HEK293 (cell line): ENCODE data around the gene DHRS2.
A peak's percentile ranks its signal among the peaks of the same experiment; 100 is the strongest.

ENCODE experiments used
- CTCF ChIA-PET: fragments of 350-600 bp; formaldehyde crosslinking; extraction: SDS; loops from one replicate; lab custom pipeline; 2021; ENCODE audit warnings: antibody characterized with exemption; lab: Yijun Ruan, JAX
- POLR2A ChIA-PET: fragments of 300-600 bp; formaldehyde crosslinking; extraction: SDS; loops from one replicate; lab custom pipeline; 2020; ENCODE audit warnings: antibody characterized with exemption, inconsistent platforms; lab: Yijun Ruan, JAX
- H3K27ac ChIP-seq: fragments of 200-500 bp; sonication (Bioruptor generic); 2 replicates; pipeline ENCODE4 v1.5.1; 2014; ENCODE audit warnings: low read depth, low read length, control low read depth, inconsistent platforms; ENCODE audit errors: extremely low read depth
- H3K36me3 ChIP-seq, 2 experiments: fragments of 200-500 bp in 1 of 2; sonication (Bioruptor generic) in 1 of 2; 1 replicate in 1 of 2; 2 replicates in 1 of 2; pipeline ENCODE4 v1.5.1; 2014 to 2017; ENCODE audit warnings: inconsistent platforms in 2 of 2, low read length in 2 of 2; ENCODE audit not compliant: control insufficient read depth in 2 of 2, insufficient read depth in 1 of 2
- H3K4me1 ChIP-seq: fragments of 200-500 bp; sonication (Bioruptor generic); 2 replicates; pipeline ENCODE4 v1.5.1; 2014; ENCODE audit warnings: mild to moderate bottlenecking, low read length, inconsistent platforms; ENCODE audit not compliant: control insufficient read depth, insufficient read depth
- H3K4me3 ChIP-seq: 2 replicates; pipeline ENCODE4 v1.5.1; 2011; ENCODE audit warnings: low read depth, mild to moderate bottlenecking, control low read depth, low read length, moderate library complexity
- H3K9me3 ChIP-seq: fragments of 200-500 bp; sonication (Bioruptor generic); 2 replicates; pipeline ENCODE4 v1.5.1; 2014; ENCODE audit warnings: low read depth, low read length, inconsistent platforms; ENCODE audit not compliant: control insufficient read depth, insufficient read depth
- BCL11A ChIP-seq: fragments of 450-650 bp; formaldehyde crosslinking; IDR thresholded peaks from 2 replicates; pipeline ENCODE4 v1.5.1; 2016; ENCODE audit warnings: low read depth, missing biosample characterization, missing genetic modification characterization
- BCL11B ChIP-seq: fragments of 450-650 bp; formaldehyde crosslinking; IDR thresholded peaks from 2 replicates; pipeline ENCODE4 v1.5.1; 2016; ENCODE audit warnings: low read depth, missing biosample characterization, missing genetic modification characterization
- HOXC10 ChIP-seq: sonication (generic); formaldehyde crosslinking; IDR thresholded peaks from 2 replicates; pipeline ENCODE4 v1.8.1; 2023; ENCODE audit warnings: mild to moderate bottlenecking, missing genetic modification reagents
- HOXD13 ChIP-seq: sonication (generic); formaldehyde crosslinking; IDR thresholded peaks from 2 replicates; pipeline ENCODE4 v1.8.0; 2022; ENCODE audit warnings: missing genetic modification reagents, borderline replicate concordance
- OVOL3 ChIP-seq: fragments of 450-650 bp; formaldehyde crosslinking; IDR thresholded peaks from 2 replicates; pipeline ENCODE4 v1.5.1; 2016; ENCODE audit warnings: missing biosample characterization, missing genetic modification characterization
- PRDM4 ChIP-seq: fragments of 450-650 bp; formaldehyde crosslinking; IDR thresholded peaks from 2 replicates; pipeline ENCODE4 v1.5.1; 2017; ENCODE audit warnings: missing biosample characterization, missing genetic modification characterization
- RBAK ChIP-seq: fragments of 450-650 bp; formaldehyde crosslinking; IDR thresholded peaks from 2 replicates; pipeline ENCODE4 v1.5.1; 2016; ENCODE audit warnings: missing biosample characterization, missing genetic modification characterization
- SCRT2 ChIP-seq: fragments of 450-650 bp; formaldehyde crosslinking; IDR thresholded peaks from 2 replicates; pipeline ENCODE4 v1.5.1; 2016; ENCODE audit warnings: missing biosample characterization, missing genetic modification characterization
- ZBTB49 ChIP-seq: fragments of 450-650 bp; formaldehyde crosslinking; IDR thresholded peaks from 2 replicates; pipeline ENCODE4 v1.5.1; 2016; ENCODE audit warnings: missing biosample characterization, missing genetic modification characterization, low read depth
- ZFHX2 ChIP-seq: fragments of 450-650 bp; formaldehyde crosslinking; conservative IDR thresholded peaks from 2 replicates; pipeline ENCODE4 v1.5.1; 2016; ENCODE audit warnings: missing biosample characterization, missing genetic modification characterization
- ZIC2 ChIP-seq: fragments of 450-650 bp; formaldehyde crosslinking; IDR thresholded peaks from 2 replicates; pipeline ENCODE4 v1.5.1; 2016; ENCODE audit warnings: missing biosample characterization, missing genetic modification characterization
- ZNF175 ChIP-seq: fragments of 450-650 bp; formaldehyde crosslinking; IDR thresholded peaks from 2 replicates; pipeline ENCODE4 v1.5.1; 2016; ENCODE audit warnings: missing biosample characterization, missing genetic modification characterization
- ZNF18 ChIP-seq: fragments of 450-650 bp; formaldehyde crosslinking; IDR thresholded peaks from 2 replicates; pipeline ENCODE4 v1.5.1; 2016; ENCODE audit warnings: missing biosample characterization, missing genetic modification characterization
- ZNF335 ChIP-seq: fragments of 450-650 bp; formaldehyde crosslinking; conservative IDR thresholded peaks from 2 replicates; pipeline ENCODE4 v1.5.1; 2016; ENCODE audit warnings: missing biosample characterization, missing genetic modification characterization
- ZNF518A ChIP-seq: fragments of 450-650 bp; formaldehyde crosslinking; conservative IDR thresholded peaks from 2 replicates; pipeline ENCODE4 v1.5.1; 2016; ENCODE audit warnings: low read depth, missing biosample characterization, missing genetic modification characterization
- ZNF529 ChIP-seq: fragments of 450-650 bp; formaldehyde crosslinking; IDR thresholded peaks from 2 replicates; pipeline ENCODE4 v1.5.1; 2017; ENCODE audit warnings: missing genetic modification characterization, missing biosample characterization; ENCODE audit not compliant: insufficient replicate concordance
- ZNF660 ChIP-seq: fragments of 450-650 bp; IDR thresholded peaks from 2 replicates; pipeline ENCODE4 v1.5.1; 2018; ENCODE audit warnings: missing biosample characterization, mild to moderate bottlenecking, missing genetic modification characterization
- ZNF707 ChIP-seq: fragments of 450-650 bp; formaldehyde crosslinking; IDR thresholded peaks from 2 replicates; pipeline ENCODE4 v1.5.1; 2016; ENCODE audit warnings: missing biosample characterization, missing genetic modification characterization

DHRS2 gene

GRCh38 chr14:23692416-23692815, 56.3 kb downstream of the DHRS2 start:
- ChIA-PET POLR2A (no interaction called here), CTCF (no interaction called here)
- TF ChIP-seq ZNF335 (tag by site-specific recombination) (no peak), PRDM4 (tag by site-specific recombination) (no peak), ZNF707 (no peak), BCL11A (tag by site-specific recombination) (no peak), ZBTB49 (tag by site-specific recombination) (no peak), ZNF18 (tag by site-specific recombination) (no peak), ZNF175 (tag by site-specific recombination) (no peak), SCRT2 (no peak), RBAK (no peak)
- 0 out of 2 replicates have a peak, but pooled peaks cover 5% of the 10 kb centered on the region for H3K4me1 ChIP-seq
- no peaks in the 10 kb centered on the region for H3K9me3 ChIP-seq
- no peaks in the 10 kb centered on the region for H3K36me3 ChIP-seq
- no peak overlapping the region for H3K27ac ChIP-seq
- H3K4me3 ChIP-seq = no peak overlapping the region

- ChIA-PET CTCF (interaction anchor here (0.7 to 1.4 kb wide), 3 partner anchors 62 to 239 kb away, joined by 3 to 10 read pairs (median 4); no protein-coding TSS in a partner anchor), POLR2A (no interaction called here)
- Histone ChIP-seq H3K4me1 (0 out of 2 replicates have a peak, but pooled peaks cover 5% of the 10 kb centered on the region), H3K9me3 (no peaks in the 10 kb centered on the region), H3K27ac (no peak overlapping the region), H3K4me3 (no peak overlapping the region), H3K36me3 (no peaks in the 10 kb centered on the region)
- TF ChIP-seq HOXC10 (CRISPR knock-in tag) = no peak
- TF ChIP-seq ZNF660 (tag by site-specific recombination) = no peak
- no peak for TF ChIP-seq OVOL3
These were observed 57.1 kb downstream of the DHRS2 start for GRCh38 chr14:23693252-23693775.

- CTCF ChIA-PET = interaction anchor here (0.6 to 1.5 kb wide), 4 partner anchors 28 to 238 kb away, joined by 3 to 10 read pairs (median 4); no protein-coding TSS in a partner anchor
- Histone ChIP-seq H3K4me3 (no peak overlapping the region), H3K9me3 (no peaks in the 10 kb centered on the region), H3K36me3 (no peaks in the 10 kb centered on the region), H3K4me1 (0 out of 2 replicates have a peak, but pooled peaks cover 5% of the 10 kb centered on the region), H3K27ac (peak overlapping the region; percentile 44; the same call in 1 of the 2 replicates)
- POLR2A ChIA-PET = interaction anchor here (0.8 to 1.4 kb wide), 2 partner anchors 9 to 109 kb away, joined by 3 read pairs; no protein-coding TSS in a partner anchor
- peak; percentile 75 for TF ChIP-seq ZNF335 (tag by site-specific recombination)
- no peak for TF ChIP-seq ZNF529
- no peak for TF ChIP-seq BCL11B (tag by site-specific recombination)
- no peak for TF ChIP-seq ZIC2 (tag by site-specific recombination)
- TF ChIP-seq ZFHX2 (tag by site-specific recombination) = peak; percentile 29; the same call in 1 of the 2 replicates
- TF ChIP-seq HOXD13 (CRISPR knock-in tag) = peak; percentile 81; the same call in 1 of the 2 replicates
- TF ChIP-seq ZNF518A (tag by site-specific recombination) = peak; percentile 77
These were observed 58.2 kb downstream of the DHRS2 start for GRCh38 chr14:23694085-23694948.
